ENCODE results near the gene ZRANB1.

DNA sequence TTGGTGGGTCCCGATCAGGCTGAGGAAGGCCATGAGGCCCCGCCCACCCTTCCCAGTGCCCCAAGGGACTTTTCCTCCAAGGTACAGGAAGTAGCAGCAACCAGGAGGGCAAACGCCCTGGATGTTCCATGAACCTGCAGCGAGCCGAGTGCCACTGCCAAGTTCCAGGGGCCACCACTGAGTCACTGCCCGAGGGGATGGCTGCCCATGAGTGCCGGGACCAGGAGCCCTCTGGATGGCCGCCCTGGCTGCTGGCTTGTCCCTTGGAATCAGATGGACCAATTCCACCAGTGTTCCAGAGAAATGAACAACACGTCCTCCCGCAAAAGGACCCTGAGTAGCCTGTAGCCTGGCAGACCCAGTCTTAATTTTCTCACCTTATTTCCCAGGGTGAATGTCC lies 74.2 kb downstream of the ZRANB1 start:
- TF ChIP-seq, protein P1, sequence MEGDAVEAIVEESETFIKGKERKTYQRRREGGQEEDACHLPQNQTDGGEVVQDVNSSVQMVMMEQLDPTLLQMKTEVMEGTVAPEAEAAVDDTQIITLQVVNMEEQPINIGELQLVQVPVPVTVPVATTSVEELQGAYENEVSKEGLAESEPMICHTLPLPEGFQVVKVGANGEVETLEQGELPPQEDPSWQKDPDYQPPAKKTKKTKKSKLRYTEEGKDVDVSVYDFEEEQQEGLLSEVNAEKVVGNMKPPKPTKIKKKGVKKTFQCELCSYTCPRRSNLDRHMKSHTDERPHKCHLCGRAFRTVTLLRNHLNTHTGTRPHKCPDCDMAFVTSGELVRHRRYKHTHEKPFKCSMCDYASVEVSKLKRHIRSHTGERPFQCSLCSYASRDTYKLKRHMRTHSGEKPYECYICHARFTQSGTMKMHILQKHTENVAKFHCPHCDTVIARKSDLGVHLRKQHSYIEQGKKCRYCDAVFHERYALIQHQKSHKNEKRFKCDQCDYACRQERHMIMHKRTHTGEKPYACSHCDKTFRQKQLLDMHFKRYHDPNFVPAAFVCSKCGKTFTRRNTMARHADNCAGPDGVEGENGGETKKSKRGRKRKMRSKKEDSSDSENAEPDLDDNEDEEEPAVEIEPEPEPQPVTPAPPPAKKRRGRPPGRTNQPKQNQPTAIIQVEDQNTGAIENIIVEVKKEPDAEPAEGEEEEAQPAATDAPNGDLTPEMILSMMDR (IDR thresholded peaks at IDR 0.05), result no peak
- TF ChIP-seq EZH2 (IDR thresholded peaks at IDR 0.05) (no peak), EZH2phosphoT487 (IDR thresholded peaks at IDR 0.05) (no peak)

All from neural progenitor cell (in vitro differentiated cells).